Activated CD8-positive, alpha-beta memory T cell treated with anti-CD3 and anti-CD28 coated beads for 1 hour (primary cell): ENCODE measurements around the gene RFX1.
"Not testable (repeated sequence)": the region's sequence is repeated elsewhere in the genome, so short reads cannot be mapped to it uniquely, and the experiment has no call there.

Experiments
- DNase-seq, 2 donors: peaks; one replicate each; pipeline ENCODE4 v3.0.0-alpha.2; 2020; ENCODE audit warnings: low read depth in 1 of 2; ENCODE audit errors: extremely low read depth in 1 of 2

RFX1 gene

GRCh38 chr19:14027856-14028450 lies 21.8 kb upstream of the RFX1 start, which contains the start of gene RLN3:
RLN3 (plus strand) TSS chr19:14028148; CDS start chr19:14028205, 57 bp downstream.
- DNase-seq, result no peak

- not testable (repeated sequence) for DNase-seq
Measured at GRCh38 chr19:14026652-14027192, 20.6 kb upstream of the RFX1 start.

- DNase-seq, result no peak
Measured at GRCh38 chr19:14023404-14024235, 17.5 kb upstream of the RFX1 start.

GRCh38 chr19:14022469-14022868 lies 16.3 kb upstream of the RFX1 start:
- DNase-seq, result no peak

GRCh38 chr19:14021474-14021873 lies 15.4 kb upstream of the RFX1 start:
- DNase-seq, result no peak

- DNase-seq, result not testable (repeated sequence)
Measured at GRCh38 chr19:14019739-14020138, 13.6 kb upstream of the RFX1 start.

- no peak for DNase-seq
Measured at GRCh38 chr19:14019100-14019499, 13.0 kb upstream of the RFX1 start.

GRCh38 chr19:14015524-14016035 lies 9.5 kb upstream of the RFX1 start:
- no peak for DNase-seq

- DNase-seq, result no peak
Measured at GRCh38 chr19:14012378-14012915, 6.3 kb upstream of the RFX1 start.

GRCh38 chr19:14006766-14007562 lies 844 bp upstream of the RFX1 start:
- no peak for DNase-seq

GRCh38 chr19:14005349-14006084 lies 603 bp downstream of the RFX1 start:
- peak; percentile 92 for DNase-seq

- DNase-seq, result no peak
Measured at GRCh38 chr19:14004619-14005348, 1.3 kb downstream of the RFX1 start.

GRCh38 chr19:14003251-14004055 lies 2.7 kb downstream of the RFX1 start:
- no peak for DNase-seq

GRCh38 chr19:14002571-14003250 lies 3.4 kb downstream of the RFX1 start:
- no peak for DNase-seq

GRCh38 chr19:14000691-14001375 lies 5.3 kb downstream of the RFX1 start:
- DNase-seq, result no peak

GRCh38 chr19:13999085-13999484 lies 7.0 kb downstream of the RFX1 start:
- DNase-seq, result no peak

GRCh38 chr19:13998426-13998825 lies 7.7 kb downstream of the RFX1 start:
- DNase-seq, result no peak

GRCh38 chr19:13997631-13997962 lies 8.5 kb downstream of the RFX1 start:
- DNase-seq, result no peak
